SK-N-MC (cell line): Measurements from ENCODE around the gene FNIP2.

Experiments
- FOXP2 ChIP-seq: optimal IDR thresholded peaks from 2 replicates; pipeline ENCODE3; 2011; ENCODE audit warnings: mild to moderate bottlenecking, moderate library complexity; ENCODE audit not compliant: insufficient read depth; ENCODE audit errors: extremely low read length, control extremely low read depth
- POLR2AphosphoS5 ChIP-seq: IDR thresholded peaks from 2 replicates; pipeline ENCODE4 v1.6.1; 2012; ENCODE audit warnings: mild to moderate bottlenecking, low read depth, low read length, borderline replicate concordance

DNA sequence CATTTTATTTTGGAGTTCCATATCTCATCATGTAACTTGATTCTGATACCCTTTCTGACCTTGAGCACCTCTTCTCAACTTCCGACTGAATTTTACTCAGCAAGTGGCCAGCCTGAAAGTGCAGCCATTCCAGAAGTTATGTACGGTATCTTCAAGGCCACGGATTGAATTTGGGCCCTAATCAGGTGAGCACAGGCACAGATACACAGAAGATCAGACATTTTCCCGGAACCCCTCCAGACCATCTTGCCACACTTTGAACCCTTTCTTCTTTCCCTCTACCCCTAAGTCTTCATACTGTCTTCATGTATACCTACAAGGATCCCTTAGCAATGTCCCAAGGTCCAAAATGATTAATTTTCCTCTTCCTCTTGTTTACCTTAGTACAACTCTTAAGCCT lies 108.2 kb downstream of the FNIP2 start:
- TF ChIP-seq FOXP2: no peak
- no peak for TF ChIP-seq POLR2AphosphoS5
